SK-N-SH (cell line): ENCODE results near the gene KIF4A.
"Not testable (repeated sequence)": the region's sequence is repeated elsewhere in the genome, so short reads cannot be mapped to it uniquely, and the experiment has no call there.

Experiments used
- CHD2 ChIP-seq: fragments of 150-350 bp; IDR thresholded peaks from 2 replicates; pipeline ENCODE4 v1.6.1; 2018; ENCODE audit warnings: low read length; ENCODE audit not compliant: partially characterized antibody
- CTCF ChIP-seq: fragments of 200-600 bp; sonication (generic); IDR thresholded peaks from 2 replicates; pipeline ENCODE4 v1.6.1; 2017; ENCODE audit warnings: antibody characterized with exemption, mild to moderate bottlenecking, moderate library complexity
- EP300 ChIP-seq, 2 experiments: IDR thresholded peaks; 2 replicates each; pipeline versions ENCODE4 v1.4.0 to v1.6.1; 2012; ENCODE audit warnings: borderline replicate concordance in 1 of 2, low read depth in 1 of 2, low read length in 1 of 2
- MAX ChIP-seq: IDR thresholded peaks from 2 replicates; pipeline ENCODE4 v1.4.0; 2012; ENCODE audit warnings: low read depth
- POLR2AphosphoS5 ChIP-seq: IDR thresholded peaks from 2 replicates; pipeline ENCODE4 v1.6.1; 2012; ENCODE audit warnings: low read depth, low read length

- TF ChIP-seq CHD2; CTCF; MAX; EP300 (IDR thresholded peaks at IDR 0.05; ENCODE audit: borderline replicate concordance in 1 of 2, low read depth in 1 of 2, low read length in 1 of 2); POLR2AphosphoS5: not testable (repeated sequence)
Measured at GRCh38 chrX:70348825-70349224, 58.9 kb downstream of the KIF4A start.
